Uterus (tissue), 2 donors: ENCODE results near the gene NUDT22.
A peak's percentile ranks its signal among the peaks of the same experiment; 100 is the strongest.

ENCODE experiments used
- CTCF ChIP-seq, 4 experiments: fragments of 200-600 bp in 2 of 4; fragments of 450-650 bp in 2 of 4; sonication (generic) in 2 of 4; IDR thresholded peaks; one replicate each; pipeline ENCODE4 v1.5.1; 2016 to 2019; ENCODE audit warnings: antibody characterized with exemption in 4 of 4, mild to moderate bottlenecking in 2 of 4, moderate library complexity in 1 of 4
- POLR2A ChIP-seq, 2 donors: fragments of 450-650 bp; IDR thresholded peaks; one replicate each; pipeline ENCODE4 v1.6.1; 2016; ENCODE audit warnings: antibody characterized with exemption in 2 of 2, mild to moderate bottlenecking in 1 of 2, moderate library complexity in 1 of 2

- TF ChIP-seq CTCF (IDR thresholded peaks at IDR 0.05) (peak in 3 of 4 experiments; percentile 38 to 57 (median 54)), POLR2A (IDR thresholded peaks at IDR 0.05) (peak; percentile 20 to 92)
Measured at GRCh38 chr11:64185693-64186491, 40.2 kb upstream of the NUDT22 start, which contains the start of gene STIP1.
